NB4 (cell line): Measurements from ENCODE around the gene SPATS1.

Experiments used
- CTCF ChIP-seq: IDR thresholded peaks from one replicate; pipeline ENCODE4 v1.5.1; 2012; ENCODE audit warnings: low read depth, low read length
- MAX ChIP-seq: IDR thresholded peaks from 2 replicates; pipeline ENCODE4 v1.6.1; 2011; ENCODE audit warnings: low read depth, low read length
- MYC ChIP-seq: IDR thresholded peaks from 2 replicates; pipeline ENCODE4 v1.6.1; 2011; ENCODE audit warnings: low read depth, low read length
- POLR2A ChIP-seq: IDR thresholded peaks from 2 replicates; pipeline ENCODE4 v1.6.1; 2011; ENCODE audit warnings: mild to moderate bottlenecking; ENCODE audit not compliant: insufficient read length; ENCODE audit errors: extremely low read depth

GRCh38 chr6:44327760-44328159 is 14.7 kb upstream of the SPATS1 start:
- TF ChIP-seq CTCF (no peak), MAX (no peak), POLR2A (no peak), MYC (no peak)
